Osteocyte (in vitro differentiated cells): ENCODE results near the gene RAB41. TPM values are rescaled to one million over a fixed set of nuclear protein-coding genes. Genes with fewer than 3 reads are reported as not detected.
"Not testable (repeated sequence)": the region's sequence is repeated elsewhere in the genome, so short reads cannot be mapped to it uniquely, and the experiment has no call there.

ENCODE experiments used
- DNase-seq: peaks from one replicate; pipeline ENCODE4 v3.0.0; 2021; ENCODE audit warnings: mixed read lengths; ENCODE audit not compliant: unreplicated experiment; ENCODE audit errors: extremely low spot score
- H3K27ac Mint-ChIP-seq: one replicate; pipeline ENCODE4 v1.8.0; 2021; ENCODE audit warnings: mild to moderate bottlenecking, mixed read lengths; ENCODE audit not compliant: unreplicated experiment
- H3K27me3 Mint-ChIP-seq: one replicate; pipeline ENCODE4 v1.8.0; 2021; ENCODE audit warnings: mixed read lengths; ENCODE audit not compliant: unreplicated experiment
- H3K36me3 Mint-ChIP-seq: one replicate; pipeline ENCODE4 v1.8.0; 2021; ENCODE audit warnings: mixed read lengths; ENCODE audit not compliant: unreplicated experiment
- H3K4me1 Mint-ChIP-seq: one replicate; pipeline ENCODE4 v1.8.0; 2021; ENCODE audit warnings: mixed read lengths; ENCODE audit not compliant: unreplicated experiment
- H3K4me3 Mint-ChIP-seq: one replicate; pipeline ENCODE4 v1.8.0; 2021; ENCODE audit warnings: mild to moderate bottlenecking, moderate library complexity, mixed read lengths; ENCODE audit not compliant: unreplicated experiment
- H3K9me3 Mint-ChIP-seq: one replicate; pipeline ENCODE4 v1.8.0; 2021; ENCODE audit warnings: mixed read lengths; ENCODE audit not compliant: unreplicated experiment
- CTCF ChIP-seq: fragments of 200-600 bp; sonication (generic); IDR thresholded peaks from 2 replicates; pipeline ENCODE4 v1.5.0; 2021; ENCODE audit warnings: antibody characterized with exemption, mild to moderate bottlenecking, moderate library complexity
- total RNA-seq: library from RNA; stranded (reverse); gene quantifications from 2 replicates; pipeline ENCODE4 v1.2.1, GENCODE V29; 2021

RAB41 gene
- total RNA-seq, 1 donor from 2014 or later: not detected

GRCh38 chrX:70322784-70323183 lies 40.8 kb downstream of the RAB41 start:
- H3K27me3 Mint-ChIP-seq: no peaks in the 10 kb centered on the region
- H3K27ac Mint-ChIP-seq: no peak overlapping the region
- TF ChIP-seq CTCF: no peak

GRCh38 chrX:70323628-70324027 lies 41.7 kb downstream of the RAB41 start:
- not testable (repeated sequence) for H3K4me3 Mint-ChIP-seq, H3K9me3 Mint-ChIP-seq, H3K4me1 Mint-ChIP-seq, H3K27me3 Mint-ChIP-seq, DNase-seq, H3K27ac Mint-ChIP-seq, H3K36me3 Mint-ChIP-seq

More at GRCh38 chrX:70322784-70323183, 40.8 kb downstream of the RAB41 start:
- Mint-ChIP-seq H3K4me1 (peaks cover 4% of the 10 kb centered on the region), H3K4me3 (no peak overlapping the region), H3K36me3 (no peaks in the 10 kb centered on the region), H3K9me3 (peaks cover 8% of the 10 kb centered on the region)
- no peak for DNase-seq

GRCh38 chrX:70324326-70324725 lies 42.4 kb downstream of the RAB41 start:
- Mint-ChIP-seq H3K9me3 (peaks cover 8% of the 10 kb centered on the region), H3K27ac (no peak overlapping the region), H3K4me1 (peaks cover 4% of the 10 kb centered on the region), H3K27me3 (no peaks in the 10 kb centered on the region), H3K4me3 (no peak overlapping the region), H3K36me3 (no peaks in the 10 kb centered on the region)
- DNase-seq: no peak
- no peak for TF ChIP-seq CTCF

- Mint-ChIP-seq H3K27me3 (no peaks in the 10 kb centered on the region), H3K27ac (no peak overlapping the region), H3K9me3 (peaks cover 15% of the 10 kb centered on the region), H3K36me3 (no peaks in the 10 kb centered on the region), H3K4me1 (peaks cover 4% of the 10 kb centered on the region), H3K4me3 (no peak overlapping the region)
- TF ChIP-seq CTCF: no peak
- DNase-seq: no peak
These were observed 49.2 kb downstream of the RAB41 start for GRCh38 chrX:70331161-70331560.

- DNase-seq: no peak
- TF ChIP-seq CTCF: peak; percentile 18
- H3K9me3 Mint-ChIP-seq: peaks cover 9% of the 10 kb centered on the region
- no peaks in the 10 kb centered on the region for H3K36me3 Mint-ChIP-seq
- no peak overlapping the region for H3K27ac Mint-ChIP-seq
- H3K4me1 Mint-ChIP-seq: no peaks in the 10 kb centered on the region
- H3K27me3 Mint-ChIP-seq: no peaks in the 10 kb centered on the region
- H3K4me3 Mint-ChIP-seq: no peak overlapping the region
These were observed 50.6 kb downstream of the RAB41 start for GRCh38 chrX:70332600-70332999.

Other genes starting within 250 kb of the RAB41 start
- not detected in 2 replicates for gene AWAT2, start 232.2 kb upstream of the RAB41 start, total RNA-seq
- not detected in 2 replicates for gene OTUD6A, start 219.7 kb upstream of the RAB41 start, total RNA-seq
- 49.4 and 51.3 TPM in 2 replicates for gene IGBP1, start 148.7 kb upstream of the RAB41 start, total RNA-seq
- gene DGAT2L6, start 104.7 kb upstream of the RAB41 start, total RNA-seq: not detected in 2 replicates
- gene AWAT1, start 47.5 kb upstream of the RAB41 start, total RNA-seq: not detected in 2 replicates
- gene P2RY4, start 22.0 kb upstream of the RAB41 start, total RNA-seq: 0.27 TPM in 1 of 2 replicates, not detected in the other
- not detected in 2 replicates for gene ARR3, start 13.8 kb upstream of the RAB41 start, total RNA-seq
- 46.9 and 50.6 TPM in 2 replicates for gene PDZD11, start 7.8 kb downstream of the RAB41 start, total RNA-seq
- 5.9 and 6.1 TPM in 2 replicates for gene KIF4A, start 7.9 kb downstream of the RAB41 start, total RNA-seq
- not detected in 2 replicates for gene GDPD2, start 141.1 kb downstream of the RAB41 start, total RNA-seq
- 9.7 and 12.5 TPM in 2 replicates for gene DLG3, start 162.7 kb downstream of the RAB41 start, total RNA-seq